Activated CD4-positive, alpha-beta T cell treated with anti-CD3 and anti-CD28 coated beads, Interleukin-2, amount 10 ng/mL, durations not matched to agents 24 days and 14 days (primary cell): Measurements from ENCODE around the gene CCL26. TPM values are rescaled to one million over a fixed set of nuclear protein-coding genes. Genes with fewer than 3 reads are reported as not detected.
"Not testable (repeated sequence)": the region's sequence is repeated elsewhere in the genome, so short reads cannot be mapped to it uniquely, and the experiment has no call there.

Experiments used
- DNase-seq: peaks from one replicate; pipeline ENCODE4 v3.0.0; 2022
- H3K27ac Mint-ChIP-seq: one replicate; pipeline ENCODE4 v1.8.0; 2022; ENCODE audit warnings: mild to moderate bottlenecking, mixed read lengths
- H3K27me3 Mint-ChIP-seq: one replicate; pipeline ENCODE4 v1.8.0; 2022; ENCODE audit warnings: mixed read lengths
- H3K36me3 Mint-ChIP-seq: one replicate; pipeline ENCODE4 v1.8.0; 2022; ENCODE audit warnings: low read depth, mild to moderate bottlenecking, mixed read lengths
- H3K4me1 Mint-ChIP-seq: one replicate; pipeline ENCODE4 v1.8.0; 2021; ENCODE audit warnings: mixed read lengths
- H3K4me3 Mint-ChIP-seq: one replicate; pipeline ENCODE4 v1.8.0; 2022; ENCODE audit warnings: mild to moderate bottlenecking, moderate library complexity, mixed read lengths
- H3K9me3 Mint-ChIP-seq: one replicate; pipeline ENCODE4 v1.8.0; 2021; ENCODE audit warnings: mixed read lengths
- intact Hi-C: fragments of 100-400 bp; cut with micrococcal nuclease; formaldehyde crosslinking; loops from one replicate; pipeline ENCODE4 v1.15.1; 2023
- total RNA-seq: library from RNA; stranded (reverse); gene quantifications from 2 replicates; pipeline ENCODE4 v1.2.3, GENCODE V29; 2022

The CCL26 gene
- total RNA-seq, 1 donor from 2014 or later = not detected

DNA sequence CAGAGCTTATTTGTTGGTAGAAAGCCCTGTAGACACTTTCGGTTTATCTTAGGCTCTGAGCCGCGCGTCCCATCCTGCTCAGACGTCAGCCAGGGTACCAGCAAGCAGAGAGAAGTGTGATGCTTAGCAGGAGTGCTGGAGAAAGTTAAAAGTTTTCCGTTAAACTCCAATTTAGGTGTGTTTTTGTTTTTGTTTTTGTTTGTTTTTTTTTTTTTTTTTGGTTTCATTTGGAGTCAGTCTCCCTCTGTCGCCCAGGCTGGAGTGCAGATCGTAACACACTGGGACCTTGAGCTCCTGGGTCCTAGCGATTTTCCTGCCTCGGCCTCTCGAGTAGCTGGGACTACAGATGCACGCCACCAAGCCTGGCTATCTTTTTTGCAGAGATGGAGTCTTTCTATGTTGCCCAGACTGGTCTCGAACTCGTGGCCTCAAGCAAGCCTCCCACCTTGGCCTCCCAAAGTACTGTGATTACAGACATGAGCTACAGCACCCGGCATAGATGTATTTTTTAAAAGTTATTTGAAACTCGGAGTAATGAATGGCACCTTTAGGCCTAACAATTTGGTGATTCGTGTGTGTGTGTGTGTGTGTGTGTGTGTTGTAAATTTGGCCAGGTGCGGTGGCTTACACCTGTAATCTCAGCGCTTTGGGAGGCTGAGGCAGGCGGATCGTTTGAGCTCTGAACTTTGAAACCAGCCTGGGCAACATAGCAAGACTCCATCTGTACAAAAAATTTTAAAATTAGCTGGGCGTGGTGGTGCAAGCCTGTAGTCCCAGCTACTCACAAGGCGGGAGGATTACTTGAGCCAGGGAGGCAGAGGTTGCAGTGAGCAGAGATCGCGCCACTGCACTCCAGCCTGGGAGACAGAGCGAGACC, 32.0 kb downstream of the CCL26 start:
- peak; percentile 59 for DNase-seq
- H3K4me3 Mint-ChIP-seq = peak overlapping the region; percentile 90

GRCh38 chr7:75738975-75739795, 32.8 kb downstream of the CCL26 start:
- H3K4me1 Mint-ChIP-seq = peaks cover 16% of the 10 kb centered on the region
- no peaks in the 10 kb centered on the region for H3K36me3 Mint-ChIP-seq
- H3K27ac Mint-ChIP-seq = peak overlapping the region; percentile 97
- H3K9me3 Mint-ChIP-seq = no peaks in the 10 kb centered on the region
- H3K4me3 Mint-ChIP-seq = peak overlapping the region; percentile 90
- peaks cover 25% of the 10 kb centered on the region for H3K27me3 Mint-ChIP-seq
- intact Hi-C loops = loop anchor here (1.0 to 2.0 kb wide), 4 partner anchors 104 to 211 kb away; partner anchors contain the start of gene POR
- DNase-seq = peak; percentile 100

More for the DNA sequence above, 32.0 kb downstream of the CCL26 start:
- Mint-ChIP-seq H3K9me3 (no peaks in the 10 kb centered on the region), H3K27ac (peak overlapping the region; percentile 97), H3K36me3 (no peaks in the 10 kb centered on the region), H3K27me3 (peaks cover 26% of the 10 kb centered on the region), H3K4me1 (peaks cover 16% of the 10 kb centered on the region)
- intact Hi-C loops = loop anchor here (1.0 to 2.0 kb wide), 4 partner anchors 103 to 212 kb away; partner anchors contain the start of gene POR

DNA sequence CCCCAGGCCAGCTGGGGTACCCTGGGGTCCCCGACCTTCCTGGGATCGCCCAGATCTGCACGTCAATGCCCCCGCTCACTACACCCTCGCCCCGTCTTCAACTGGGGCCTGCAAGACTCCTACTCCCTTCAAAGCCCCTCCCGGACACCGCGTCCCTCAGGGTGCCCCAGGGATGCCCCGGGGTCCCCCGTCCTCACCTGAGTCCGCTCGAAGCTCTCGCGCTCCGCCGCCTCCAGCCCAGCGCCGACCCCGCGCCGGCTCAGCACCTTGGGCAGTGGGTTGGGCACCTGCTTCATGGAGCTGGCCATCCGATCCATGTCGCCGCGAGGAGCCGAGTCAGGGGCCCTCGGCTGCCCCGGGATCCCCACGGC, 33.4 kb downstream of the CCL26 start, which contains the start of gene HIP1:
Gene HIP1, minus strand, starts transcription at position 338 of the 371 bp plus-strand sequence. Its CDS starts 21 bp downstream, at position 317.
- no peak for DNase-seq
- H3K27ac Mint-ChIP-seq = peak within 1 kb of the TSS; percentile 97
- intact Hi-C loops = loop anchor here (2.0 kb wide), 1 partner anchor 104 kb away; no protein-coding TSS in a partner anchor

DNA sequence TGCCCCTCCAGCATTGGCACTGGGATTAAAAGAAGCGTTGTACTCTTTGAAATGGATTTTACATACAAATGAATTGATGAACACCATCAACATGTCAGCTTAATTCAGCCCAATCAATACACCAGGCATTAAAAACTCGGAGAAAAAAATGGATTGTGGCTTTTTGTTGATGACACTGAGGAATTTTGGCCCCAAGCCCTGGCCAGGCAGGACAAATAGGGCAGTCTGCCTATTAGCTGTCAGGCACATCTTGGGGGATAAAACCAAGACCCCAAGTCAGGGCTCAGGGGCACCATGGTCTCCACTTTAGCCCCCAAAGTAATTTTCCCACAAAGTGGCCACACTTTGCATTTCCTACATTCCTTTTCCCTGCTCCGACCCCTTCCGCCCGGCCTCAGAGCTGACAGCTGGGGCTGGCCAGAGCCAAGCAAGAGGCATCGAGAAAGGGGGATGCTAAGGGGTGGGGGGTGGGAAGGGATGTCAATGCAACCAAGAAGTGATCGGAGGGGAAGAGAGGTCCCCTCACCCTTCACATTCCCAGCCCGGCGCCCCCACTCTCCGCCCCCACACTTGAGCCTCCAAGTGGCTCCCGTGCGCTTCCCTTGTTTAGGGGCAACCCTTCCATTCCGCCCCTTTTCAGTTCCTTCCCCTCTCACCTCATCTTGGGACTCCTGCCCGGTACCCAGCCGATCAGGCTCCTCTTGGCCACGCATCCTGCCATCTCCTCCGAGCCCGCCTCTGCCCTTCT, 34.0 kb downstream of the CCL26 start:
- Mint-ChIP-seq H3K27me3 (peaks cover 22% of the 10 kb centered on the region), H3K9me3 (no peaks in the 10 kb centered on the region), H3K36me3 (no peaks in the 10 kb centered on the region), H3K27ac (peak overlapping the region; percentile 45), H3K4me3 (peak overlapping the region; percentile 90), H3K4me1 (peaks cover 16% of the 10 kb centered on the region)
- DNase-seq = peak; percentile 59
- intact Hi-C loops = loop anchor here (2.0 kb wide), 1 partner anchor 105 kb away; no protein-coding TSS in a partner anchor

More for the DNA sequence above, 33.4 kb downstream of the CCL26 start, which contains the start of gene HIP1:
- H3K4me1 Mint-ChIP-seq = peaks cover 16% of the 10 kb centered on the region
- peaks cover 24% of the 10 kb centered on the region for H3K27me3 Mint-ChIP-seq
- no peaks in the 10 kb centered on the region for H3K36me3 Mint-ChIP-seq
- peak within 1 kb of the TSS; percentile 90 for H3K4me3 Mint-ChIP-seq
- H3K9me3 Mint-ChIP-seq = no peaks in the 10 kb centered on the region

GRCh38 chr7:75735581-75736350, 36.2 kb downstream of the CCL26 start:
- intact Hi-C loops = no loop called here
- Mint-ChIP-seq H3K27ac (no peak overlapping the region), H3K4me3 (no peak overlapping the region), H3K4me1 (peaks cover 12% of the 10 kb centered on the region), H3K9me3 (no peaks in the 10 kb centered on the region), H3K36me3 (no peaks in the 10 kb centered on the region), H3K27me3 (peaks cover 14% of the 10 kb centered on the region)
- DNase-seq = no peak

DNA sequence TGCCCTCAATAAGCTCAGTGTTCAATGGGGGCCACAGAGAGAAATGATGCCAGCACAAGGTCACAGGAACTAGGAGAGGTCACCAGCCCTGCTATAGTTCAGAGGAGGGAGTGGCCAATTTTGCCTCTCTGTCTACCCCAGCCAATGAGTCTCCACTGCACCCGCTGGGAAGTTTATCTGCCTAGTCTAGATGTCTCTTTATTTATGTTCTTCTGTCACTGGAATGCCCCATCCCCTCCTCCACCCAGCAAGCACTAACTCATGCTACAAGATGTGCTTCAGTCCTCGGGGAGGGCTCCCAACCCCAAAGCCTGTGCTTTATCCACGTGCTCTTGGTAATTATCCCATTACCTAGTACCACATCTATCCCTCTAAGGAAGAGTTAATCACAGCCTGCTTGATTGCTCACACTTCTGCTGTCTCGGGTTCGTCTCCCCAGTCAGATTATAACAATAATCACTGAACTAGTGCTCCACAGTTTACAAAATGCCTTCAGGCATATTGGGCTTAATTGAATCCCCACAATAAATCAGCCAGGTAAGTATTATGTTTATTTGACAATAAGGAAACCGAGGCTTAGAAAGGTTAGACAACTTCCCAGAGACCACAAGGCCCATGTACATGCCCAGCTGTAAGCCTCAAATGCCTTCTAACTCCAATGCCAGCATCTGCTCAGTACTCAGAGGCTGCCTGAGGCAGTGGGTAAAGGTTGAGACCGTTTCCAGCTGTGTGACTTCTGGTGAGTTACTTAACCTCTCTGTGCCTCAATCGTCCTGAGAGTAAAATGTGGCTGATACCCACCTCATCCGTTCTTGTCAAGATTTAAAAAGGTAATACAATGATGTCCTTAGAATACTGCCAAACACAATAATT, 37.2 kb downstream of the CCL26 start:
- intact Hi-C loops = no loop called here
- H3K27ac Mint-ChIP-seq = no peak overlapping the region
- no peak overlapping the region for H3K4me3 Mint-ChIP-seq
- H3K27me3 Mint-ChIP-seq = peaks cover 12% of the 10 kb centered on the region
- peaks cover 9% of the 10 kb centered on the region for H3K4me1 Mint-ChIP-seq
- H3K9me3 Mint-ChIP-seq = no peaks in the 10 kb centered on the region
- no peak for DNase-seq
- no peaks in the 10 kb centered on the region for H3K36me3 Mint-ChIP-seq

GRCh38 chr7:75732764-75733630, 39.0 kb downstream of the CCL26 start:
- H3K9me3 Mint-ChIP-seq = no peaks in the 10 kb centered on the region
- intact Hi-C loops = no loop called here
- H3K27ac Mint-ChIP-seq = no peak overlapping the region
- H3K4me1 Mint-ChIP-seq = peaks cover 6% of the 10 kb centered on the region
- H3K4me3 Mint-ChIP-seq = no peak overlapping the region
- H3K27me3 Mint-ChIP-seq = peaks cover 9% of the 10 kb centered on the region
- H3K36me3 Mint-ChIP-seq = no peaks in the 10 kb centered on the region
- DNase-seq = no peak

GRCh38 chr7:75732016-75732521, 39.9 kb downstream of the CCL26 start:
- Mint-ChIP-seq H3K4me1 (peaks cover 8% of the 10 kb centered on the region), H3K36me3 (no peaks in the 10 kb centered on the region), H3K9me3 (no peaks in the 10 kb centered on the region), H3K27ac (no peak overlapping the region), H3K27me3 (peaks cover 6% of the 10 kb centered on the region), H3K4me3 (no peak overlapping the region)
- no peak for DNase-seq
- intact Hi-C loops = no loop called here

GRCh38 chr7:75729851-75730274, 42.1 kb downstream of the CCL26 start:
- no peak for DNase-seq
- H3K4me1 Mint-ChIP-seq = peaks cover 8% of the 10 kb centered on the region
- H3K27ac Mint-ChIP-seq = no peak overlapping the region
- H3K9me3 Mint-ChIP-seq = no peaks in the 10 kb centered on the region
- H3K4me3 Mint-ChIP-seq = no peak overlapping the region
- no peaks in the 10 kb centered on the region for H3K27me3 Mint-ChIP-seq
- intact Hi-C loops = no loop called here
- H3K36me3 Mint-ChIP-seq = no peaks in the 10 kb centered on the region

GRCh38 chr7:75727881-75728593, 44.0 kb downstream of the CCL26 start:
- Mint-ChIP-seq H3K4me3 (no peak overlapping the region), H3K27ac (peak overlapping the region; percentile 29), H3K4me1 (peaks cover 8% of the 10 kb centered on the region), H3K27me3 (no peaks in the 10 kb centered on the region), H3K36me3 (no peaks in the 10 kb centered on the region), H3K9me3 (no peaks in the 10 kb centered on the region)
- intact Hi-C loops = no loop called here
- peak; percentile 73 for DNase-seq

GRCh38 chr7:75727351-75727750, 44.7 kb downstream of the CCL26 start:
- H3K27me3 Mint-ChIP-seq, H3K9me3 Mint-ChIP-seq, H3K4me3 Mint-ChIP-seq: not testable (repeated sequence)

More at GRCh38 chr7:75727351-75727750, 44.7 kb downstream of the CCL26 start:
- DNase-seq, H3K4me1 Mint-ChIP-seq, intact Hi-C loops, H3K27ac Mint-ChIP-seq, H3K36me3 Mint-ChIP-seq: not testable (repeated sequence)
